ENCODE measurements around the gene CCDC146.
"Not testable (repeated sequence)": the region's sequence is repeated elsewhere in the genome, so short reads cannot be mapped to it uniquely, and the experiment has no call there.

Gene CCDC146

DNA sequence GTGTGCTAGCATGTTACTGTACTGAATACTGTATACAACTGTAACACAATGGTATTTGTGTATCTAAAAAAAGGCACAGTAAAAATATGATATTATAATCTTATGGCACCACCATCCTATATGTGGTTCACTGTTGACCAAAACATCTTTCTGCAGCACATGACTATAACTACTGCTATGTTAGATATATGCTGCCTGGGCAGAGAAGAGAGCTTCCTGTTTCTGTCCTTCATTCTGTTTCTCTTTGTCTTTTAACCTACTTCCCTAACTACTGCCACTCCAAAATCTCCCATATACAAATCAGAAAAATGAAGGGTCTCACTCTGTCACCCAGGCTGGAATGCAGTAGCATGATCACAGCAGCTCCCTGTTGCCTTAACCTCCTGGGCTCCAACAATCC lies 86.0 kb downstream of the CCDC146 start:
- H3K9ac ChIP-seq = no peak overlapping the region
- peaks cover 9% of the 10 kb centered on the region for H3K36me3 ChIP-seq
- no peak overlapping the region for H3K4me2 ChIP-seq
- H3K9me3 ChIP-seq = peaks cover 34% of the 10 kb centered on the region
- no peak overlapping the region for H3K27ac ChIP-seq
- H3K27me3 ChIP-seq = no peaks in the 10 kb centered on the region
- H3K4me1 ChIP-seq = no peaks in the 10 kb centered on the region
- H4K20me1 ChIP-seq = no peaks in the 10 kb centered on the region
- H3K4me3 ChIP-seq = no peak overlapping the region
- TF ChIP-seq Cebpa-rat (IDR thresholded peaks at IDR 0.05) = no peak

DNA sequence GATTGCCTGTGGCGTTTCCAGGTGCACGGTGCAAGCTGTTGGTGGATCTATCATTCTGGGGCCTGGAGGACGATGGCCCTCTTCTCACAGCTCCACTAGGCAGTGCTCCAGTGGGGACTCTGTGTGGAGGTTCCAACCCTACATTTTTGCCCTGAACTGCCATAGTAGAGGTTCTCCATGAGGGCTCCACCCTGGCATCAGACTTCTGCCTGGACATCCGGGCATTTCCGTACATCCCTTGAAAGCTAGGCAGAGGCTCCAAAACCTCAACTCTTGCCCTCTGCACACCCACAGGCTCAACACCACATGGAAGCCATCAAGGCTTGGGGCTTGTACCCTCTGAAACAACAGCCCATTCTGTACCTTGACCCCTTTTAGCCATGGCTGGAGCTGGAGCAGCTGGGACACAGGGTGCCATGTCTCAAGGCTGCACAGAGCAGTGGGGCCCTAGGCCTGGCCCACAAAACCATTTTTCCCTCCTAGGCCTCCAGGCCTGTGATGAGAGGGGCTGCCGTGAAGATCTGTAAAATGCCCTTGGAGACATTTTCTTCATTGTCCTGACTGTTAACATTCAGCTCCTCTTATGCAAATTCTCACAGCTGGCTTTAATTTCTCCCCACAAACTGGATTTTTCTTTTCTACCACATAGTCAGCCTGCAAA lies 87.2 kb downstream of the CCDC146 start:
- Histone ChIP-seq H3K4me1 (no peaks in the 10 kb centered on the region), H3K4me3 (peak overlapping the region; percentile 38)
- no peak for TF ChIP-seq Cebpa-rat (IDR thresholded peaks at IDR 0.05)

DNA sequence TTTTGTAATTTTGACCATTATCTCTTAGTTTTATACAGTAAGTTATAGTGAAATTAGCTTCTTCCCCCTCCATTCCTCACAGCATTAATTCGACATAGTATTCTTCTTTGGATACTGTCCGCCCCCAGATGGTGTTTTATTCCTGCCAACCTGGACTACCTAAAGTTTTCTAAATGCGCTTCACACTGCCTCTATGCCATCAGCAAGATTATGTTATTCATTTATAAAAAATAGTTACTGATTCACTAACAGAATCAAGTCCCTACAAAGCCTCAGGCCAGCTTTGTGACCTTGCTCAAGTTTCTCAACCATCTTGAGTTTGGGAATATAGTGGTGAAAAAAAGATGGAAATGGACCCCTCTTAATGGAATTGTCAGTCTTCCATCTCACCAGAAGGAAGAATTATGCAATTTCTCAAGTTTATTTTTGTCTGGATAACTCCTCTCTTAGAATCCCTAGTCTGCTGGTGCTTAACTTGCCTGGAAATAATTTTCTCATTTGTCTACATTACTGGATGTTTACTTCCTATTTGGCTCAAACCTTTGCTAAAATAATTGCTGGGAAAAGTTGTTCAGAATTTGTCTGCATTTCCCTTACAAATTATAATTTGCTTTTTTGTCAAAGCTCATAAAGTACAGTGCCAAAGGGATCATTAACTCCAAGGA lies 93.9 kb downstream of the CCDC146 start:
- Histone ChIP-seq H3K4me3 (no peak overlapping the region), H3K9me3 (peaks cover 17% of the 10 kb centered on the region), H3K9ac (no peak overlapping the region), H4K20me1 (no peaks in the 10 kb centered on the region), H3K27ac (no peak overlapping the region), H3K4me1 (no peaks in the 10 kb centered on the region), H3K27me3 (no peaks in the 10 kb centered on the region), H3K4me2 (no peak overlapping the region), H3K36me3 (peaks cover 4% of the 10 kb centered on the region; the same call in 1 of the 2 replicates)
- no peak for TF ChIP-seq Cebpa-rat (IDR thresholded peaks at IDR 0.05)

More for the DNA sequence above, 87.2 kb downstream of the CCDC146 start:
- Histone ChIP-seq H4K20me1 (no peaks in the 10 kb centered on the region), H3K27ac (no peak overlapping the region), H3K9me3 (peaks cover 34% of the 10 kb centered on the region), H3K36me3 (peaks cover 9% of the 10 kb centered on the region), H3K9ac (no peak overlapping the region), H3K4me2 (no peak overlapping the region), H3K27me3 (no peaks in the 10 kb centered on the region)

DNA sequence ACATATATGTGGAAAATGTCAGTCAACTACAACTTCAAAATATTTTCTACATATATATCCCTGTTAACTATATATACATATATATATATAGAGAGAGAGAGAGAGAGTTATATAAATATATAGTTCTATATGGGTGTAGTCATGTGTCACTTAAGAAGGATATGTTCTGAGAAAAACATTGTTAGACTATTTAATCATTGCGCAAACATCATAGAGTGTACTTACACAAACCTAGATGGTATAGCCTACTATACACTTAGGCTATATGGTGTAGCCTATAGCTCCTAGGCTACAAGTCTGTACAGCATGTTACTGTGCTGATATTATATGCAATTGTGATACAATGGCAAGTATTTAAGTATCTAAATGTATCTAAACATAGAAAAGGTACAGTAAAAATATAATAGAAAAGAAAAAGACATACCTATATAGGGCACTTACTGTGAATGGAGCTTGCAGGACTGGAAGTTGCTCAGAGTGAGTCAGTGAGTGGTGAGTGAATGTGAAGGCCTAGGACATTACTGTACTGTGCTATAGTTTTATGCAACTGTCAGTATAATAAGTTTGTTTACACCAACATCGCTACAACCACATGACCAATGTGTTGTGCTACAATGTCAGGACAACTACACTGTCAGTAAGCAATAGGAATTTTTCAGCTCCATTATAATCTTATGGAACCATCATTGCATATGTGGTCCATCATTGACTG lies 95.2 kb downstream of the CCDC146 start:
- no peaks in the 10 kb centered on the region for H4K20me1 ChIP-seq
- peaks cover 4% of the 10 kb centered on the region; the same call in 1 of the 2 replicates for H3K36me3 ChIP-seq
- no peak for TF ChIP-seq Cebpa-rat (IDR thresholded peaks at IDR 0.05)
- no peak overlapping the region for H3K27ac ChIP-seq
- H3K4me1 ChIP-seq = no peaks in the 10 kb centered on the region
- H3K4me2 ChIP-seq = no peak overlapping the region
- H3K9ac ChIP-seq = no peak overlapping the region
- no peaks in the 10 kb centered on the region for H3K27me3 ChIP-seq
- H3K4me3 ChIP-seq = no peak overlapping the region
- H3K9me3 ChIP-seq = peaks cover 17% of the 10 kb centered on the region

DNA sequence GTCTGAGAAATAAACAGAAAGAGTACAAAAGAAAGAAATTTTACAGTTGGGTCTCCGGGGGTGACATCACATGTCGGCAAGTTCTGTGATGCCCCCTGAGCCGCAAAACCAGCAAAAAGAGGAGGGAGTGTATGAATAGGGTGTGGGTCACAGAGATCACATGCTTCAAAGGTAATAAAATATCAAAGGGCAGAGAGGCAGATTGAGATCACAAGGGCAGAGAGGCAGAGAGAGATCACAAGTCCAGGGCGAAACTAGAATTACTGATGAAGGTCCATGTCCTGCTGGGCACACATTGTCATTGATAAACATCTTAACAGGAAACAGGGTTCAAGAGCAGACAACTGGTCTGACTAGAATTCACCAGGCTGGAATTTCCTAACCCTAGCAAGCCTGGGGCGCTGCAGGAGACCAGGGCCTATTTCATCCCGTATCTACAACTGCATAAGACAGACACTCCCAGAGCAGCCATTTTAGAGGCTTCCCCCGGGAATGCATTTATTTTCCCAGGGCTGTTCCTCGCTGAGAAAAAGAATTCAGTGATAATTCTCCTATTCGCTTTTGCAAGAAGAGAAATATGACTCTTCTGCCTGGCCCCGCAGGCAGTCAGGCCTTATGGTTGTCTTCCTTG lies 97.4 kb downstream of the CCDC146 start:
- not testable (repeated sequence) for H3K4me2 ChIP-seq, H3K4me3 ChIP-seq, H3K9ac ChIP-seq, H3K27ac ChIP-seq, H3K4me1 ChIP-seq, H3K36me3 ChIP-seq, H3K27me3 ChIP-seq, H4K20me1 ChIP-seq
- H3K9me3 ChIP-seq = peaks cover 17% of the 10 kb centered on the region

DNA sequence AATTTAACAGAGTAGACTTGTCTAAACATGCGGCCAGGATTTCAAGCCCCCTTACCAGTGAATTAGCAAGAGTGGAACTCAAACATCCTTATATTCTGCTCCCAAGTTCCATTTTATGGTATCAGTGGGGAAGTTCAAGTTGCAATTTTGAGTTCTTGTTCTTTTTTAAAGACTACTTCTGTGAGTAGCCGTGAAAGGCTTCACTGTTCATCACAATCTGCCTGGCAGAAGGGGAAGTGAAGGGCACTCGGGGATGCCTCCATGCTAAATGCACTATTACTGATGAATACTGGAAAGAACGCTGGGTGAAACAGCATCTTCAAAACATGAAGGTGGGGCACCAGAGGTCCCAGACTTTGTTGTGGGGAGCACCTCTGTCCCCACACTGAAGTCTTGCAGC lies 99.7 kb downstream of the CCDC146 start:
- H3K4me2 ChIP-seq = no peak overlapping the region
- TF ChIP-seq Cebpa-rat (IDR thresholded peaks at IDR 0.05) = no peak

DNA sequence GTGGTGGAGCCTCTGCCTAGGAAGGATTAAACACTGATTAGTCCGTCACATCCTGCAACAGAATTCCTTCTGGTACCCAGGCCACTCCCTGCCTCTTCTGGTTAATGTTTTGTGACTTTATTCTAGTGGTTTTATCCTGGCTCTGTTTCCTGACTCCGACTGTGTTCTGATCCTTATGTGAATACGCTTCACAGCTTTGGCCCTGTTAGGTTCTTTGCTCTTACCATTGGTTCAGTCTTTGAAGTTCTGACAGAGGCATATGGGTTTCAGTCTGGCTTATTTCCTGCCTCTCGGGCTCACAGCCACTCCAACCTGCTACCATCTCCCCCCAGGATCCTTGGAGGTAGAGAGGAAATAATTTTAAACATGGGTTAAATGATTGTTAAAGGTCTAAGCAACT lies 100.4 kb downstream of the CCDC146 start:
- no peak overlapping the region for H3K4me3 ChIP-seq
- no peak overlapping the region for H3K9ac ChIP-seq
- H4K20me1 ChIP-seq = no peaks in the 10 kb centered on the region
- H3K27me3 ChIP-seq = no peaks in the 10 kb centered on the region
- TF ChIP-seq Cebpa-rat (IDR thresholded peaks at IDR 0.05) = no peak
- H3K4me1 ChIP-seq = no peaks in the 10 kb centered on the region
- H3K27ac ChIP-seq = no peak overlapping the region
- peaks cover 17% of the 10 kb centered on the region for H3K9me3 ChIP-seq
- no peak overlapping the region for H3K4me2 ChIP-seq
- H3K36me3 ChIP-seq = peaks cover 4% of the 10 kb centered on the region; the same call in 1 of the 2 replicates

More for the DNA sequence above, 99.7 kb downstream of the CCDC146 start:
- Histone ChIP-seq H3K9ac (no peak overlapping the region), H3K4me3 (no peak overlapping the region), H3K9me3 (peaks cover 17% of the 10 kb centered on the region), H3K27me3 (no peaks in the 10 kb centered on the region), H3K27ac (no peak overlapping the region), H3K4me1 (no peaks in the 10 kb centered on the region), H4K20me1 (no peaks in the 10 kb centered on the region), H3K36me3 (peaks cover 4% of the 10 kb centered on the region; the same call in 1 of the 2 replicates)

DNA sequence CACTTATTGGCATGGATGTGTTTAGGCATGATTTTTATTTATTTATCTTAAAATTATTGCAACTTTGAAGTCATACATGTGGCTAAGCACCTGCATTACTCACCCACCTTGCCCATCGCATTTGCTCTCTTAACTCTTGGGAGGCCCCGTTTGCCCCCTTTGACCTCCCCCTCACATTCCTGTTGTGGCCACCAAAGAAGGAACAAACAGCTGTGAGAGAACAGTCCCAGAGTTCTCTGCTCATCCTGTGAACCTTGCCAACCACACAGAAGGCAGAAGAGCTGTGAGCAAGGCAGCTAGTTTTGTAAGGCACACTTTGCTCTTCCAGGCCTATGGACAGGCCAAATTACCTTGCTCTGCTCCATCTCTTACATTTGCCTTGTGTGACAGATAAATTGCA lies 100.8 kb downstream of the CCDC146 start:
- TF ChIP-seq Cebpa-rat (IDR thresholded peaks at IDR 0.05) = no peak
- peaks cover 17% of the 10 kb centered on the region for H3K9me3 ChIP-seq
- no peak overlapping the region for H3K4me2 ChIP-seq
- no peak overlapping the region for H3K27ac ChIP-seq
- H3K9ac ChIP-seq = no peak overlapping the region
- H3K4me1 ChIP-seq = no peaks in the 10 kb centered on the region
- H4K20me1 ChIP-seq = no peaks in the 10 kb centered on the region
- no peaks in the 10 kb centered on the region for H3K27me3 ChIP-seq
- H3K36me3 ChIP-seq = peaks cover 4% of the 10 kb centered on the region; the same call in 1 of the 2 replicates
- no peak overlapping the region for H3K4me3 ChIP-seq

DNA sequence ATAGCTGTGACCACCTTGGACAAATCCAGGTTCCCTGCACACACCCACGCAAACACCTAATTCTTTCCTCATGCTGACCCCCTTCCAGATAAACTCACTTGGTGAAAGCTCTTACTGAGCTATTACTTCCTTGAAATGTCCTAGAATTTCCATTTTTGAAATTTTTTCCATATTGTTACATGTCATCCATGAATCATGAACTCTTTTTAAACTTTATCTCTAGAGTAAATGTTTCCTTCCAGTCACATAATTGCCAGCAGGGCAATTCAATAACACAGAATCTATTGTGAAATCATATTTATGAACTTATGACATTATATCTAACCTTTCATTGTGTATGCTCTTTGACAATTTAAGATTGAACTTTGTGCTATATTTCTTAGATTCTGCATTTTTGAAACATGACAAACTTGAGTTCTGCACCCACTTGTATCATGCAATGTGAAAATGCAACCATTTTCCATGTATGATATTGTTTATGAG lies 104.0 kb downstream of the CCDC146 start:
- H4K20me1 ChIP-seq = no peaks in the 10 kb centered on the region
- H3K9me3 ChIP-seq = peaks cover 4% of the 10 kb centered on the region; the same call in 1 of the 2 replicates
- TF ChIP-seq Cebpa-rat (IDR thresholded peaks at IDR 0.05) = no peak
- H3K4me1 ChIP-seq = no peaks in the 10 kb centered on the region
- H3K4me2 ChIP-seq = no peak overlapping the region
- no peak overlapping the region for H3K9ac ChIP-seq
- no peak overlapping the region for H3K4me3 ChIP-seq
- H3K27me3 ChIP-seq = no peaks in the 10 kb centered on the region
- no peaks in the 10 kb centered on the region for H3K36me3 ChIP-seq
- H3K27ac ChIP-seq = no peak overlapping the region

DNA sequence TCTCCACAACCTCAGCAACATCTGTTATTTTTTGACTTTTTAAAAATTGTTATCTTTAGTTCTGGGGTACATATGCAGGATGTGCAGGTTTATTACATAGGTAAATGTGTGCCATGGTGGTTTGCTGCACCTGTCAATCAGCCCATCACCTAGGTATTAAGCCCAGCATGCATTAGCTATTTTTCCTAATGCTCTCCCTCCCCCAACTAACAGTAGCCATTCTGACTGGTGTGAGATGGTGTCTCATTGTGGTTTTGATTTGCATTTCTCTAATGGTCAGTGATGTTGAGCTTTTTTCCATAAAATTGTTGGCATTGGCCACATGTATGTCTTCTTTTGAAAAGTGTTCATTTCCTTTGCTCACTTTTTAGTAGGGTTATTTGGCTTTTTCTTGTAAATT lies 106.4 kb downstream of the CCDC146 start:
- not testable (repeated sequence) for H3K9me3 ChIP-seq, H3K4me3 ChIP-seq, H3K9ac ChIP-seq, H3K4me1 ChIP-seq, H3K27me3 ChIP-seq, H3K4me2 ChIP-seq, H3K27ac ChIP-seq, H4K20me1 ChIP-seq, H3K36me3 ChIP-seq

Data from BLaER1 (cell line).